GM18909 (cell line): ENCODE results near the gene PSEN2.
"Not testable (repeated sequence)": the region's sequence is repeated elsewhere in the genome, so short reads cannot be mapped to it uniquely, and the experiment has no call there.

Source experiments
- ATAC-seq: cut with Tn5 transposase; IDR thresholded peaks from one replicate; pipeline ENCODE4 v1.9.1; 2021; ENCODE audit warnings: mild to moderate bottlenecking; ENCODE audit not compliant: unreplicated experiment, poor library complexity

The PSEN2 gene

DNA sequence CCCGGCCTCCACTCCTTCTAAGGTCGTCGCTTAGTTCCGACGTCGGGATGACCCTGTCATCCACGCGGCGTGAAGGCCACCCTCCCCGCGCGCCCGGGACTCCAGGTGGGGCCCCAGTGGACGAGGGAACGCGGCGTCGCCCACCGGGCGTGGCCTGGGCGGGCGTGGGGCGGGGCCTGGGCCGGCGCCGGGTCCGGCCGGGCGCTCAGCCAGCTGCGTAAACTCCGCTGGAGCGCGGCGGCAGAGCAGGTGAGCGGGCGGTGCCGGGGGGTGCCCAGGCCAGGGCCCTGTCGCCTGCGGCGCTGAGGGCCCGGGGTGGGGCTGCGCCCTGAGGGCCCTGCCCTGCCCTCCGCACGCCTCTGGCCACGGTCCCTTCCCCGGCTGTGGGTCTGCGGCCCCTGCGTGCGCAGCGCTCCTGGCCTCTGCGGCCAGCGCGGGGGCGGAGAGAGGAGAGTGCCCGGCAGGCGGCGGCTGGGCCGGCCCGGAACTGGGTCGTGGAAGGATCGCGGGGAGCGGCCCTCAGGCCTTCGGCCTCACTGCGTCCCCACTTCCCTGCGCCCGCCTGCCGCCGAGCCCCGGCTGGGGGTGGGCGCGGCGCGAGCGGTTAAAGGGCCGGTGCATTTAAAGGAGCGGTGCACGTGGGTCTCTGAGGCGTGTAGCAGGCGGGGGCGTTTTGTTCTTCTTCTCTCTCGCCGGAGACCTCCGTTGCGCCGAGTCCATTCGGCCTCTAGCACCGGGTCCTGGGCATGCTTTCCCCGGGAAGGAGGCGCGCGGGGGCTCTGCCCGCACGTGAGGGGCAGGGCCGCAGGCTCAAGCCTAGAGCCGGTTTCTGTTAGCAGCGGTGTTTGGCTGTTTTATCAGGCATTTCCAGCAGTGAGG lies at the start of gene PSEN2:
PSEN2 (plus strand) TSS at position 216 of the 879 bp plus-strand sequence. CDS start 11,292 bp downstream, outside the sequence.
- peak; percentile 93 for ATAC-seq

DNA sequence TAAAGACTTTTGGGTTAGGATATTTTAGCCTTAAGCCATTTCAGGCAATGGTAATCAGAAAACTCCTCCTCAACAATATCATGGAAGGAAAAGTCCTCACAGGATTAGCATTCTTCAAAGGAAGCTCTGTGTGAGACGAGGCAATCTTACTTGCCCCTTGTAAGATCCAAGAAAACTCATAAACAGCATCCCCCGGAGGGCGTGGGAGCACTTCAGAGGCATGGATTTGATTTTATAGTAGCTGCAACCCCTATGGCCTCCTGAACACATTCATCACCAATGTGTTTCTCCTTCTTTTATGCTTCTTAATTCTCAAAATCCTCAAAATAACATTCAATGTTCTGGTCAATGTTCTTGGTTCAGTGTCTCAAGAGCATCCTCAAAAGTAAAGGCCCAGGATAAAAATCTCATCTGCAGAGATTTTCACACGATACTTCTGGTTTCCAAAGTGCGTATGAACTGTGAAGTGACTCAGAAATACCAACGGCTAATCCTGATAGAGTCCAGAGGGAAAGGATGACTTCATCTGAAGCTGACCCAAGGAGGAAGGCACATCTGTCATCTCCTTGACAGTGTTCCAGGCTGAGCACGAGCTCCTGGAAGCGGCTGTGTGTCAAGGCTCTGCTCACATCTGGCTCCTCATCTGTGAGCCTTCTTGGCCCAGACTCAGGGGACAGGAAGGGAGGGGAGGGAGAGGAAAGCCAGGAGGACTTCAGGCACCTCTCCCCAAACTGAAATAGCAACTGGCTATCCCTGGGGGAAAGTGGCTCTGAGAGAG lies 49.3 kb upstream of the PSEN2 start:
- no peak for ATAC-seq

DNA sequence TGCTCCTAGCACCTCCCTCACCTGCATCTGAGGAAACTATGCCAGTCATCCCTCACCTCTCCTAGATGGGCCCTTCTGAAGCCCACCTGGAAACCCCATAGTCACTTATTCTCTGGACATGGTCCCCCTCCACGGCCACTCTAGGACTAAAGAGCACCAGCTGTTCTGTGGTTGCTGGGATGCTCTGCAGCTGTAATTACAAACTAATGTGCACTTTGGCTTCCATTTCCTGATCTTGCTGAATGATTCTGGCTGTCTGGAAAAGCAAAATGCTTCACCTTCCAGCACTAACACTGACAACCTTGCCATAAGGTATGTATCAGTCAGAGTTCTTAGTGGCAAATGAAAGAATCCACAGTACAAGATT lies 48.7 kb upstream of the PSEN2 start:
- no peak for ATAC-seq

DNA sequence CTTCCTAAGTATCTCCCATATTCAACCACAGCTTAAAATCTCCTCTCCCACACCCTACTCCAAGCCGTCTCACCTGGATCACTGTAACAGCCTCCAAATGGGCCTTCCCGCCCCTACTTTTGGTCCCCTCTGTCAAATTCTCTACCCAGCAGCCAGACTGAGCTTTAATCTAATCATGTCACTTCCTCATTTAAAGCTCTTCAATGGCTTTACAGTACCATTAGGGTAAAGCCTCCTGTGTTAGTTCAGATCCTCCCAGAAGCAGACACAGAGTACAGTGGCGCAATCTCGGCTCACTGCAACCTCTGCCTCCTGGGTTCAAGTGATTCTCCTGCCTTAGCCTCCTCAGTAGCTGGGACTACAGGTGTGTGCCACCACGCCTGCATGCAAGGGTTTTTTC lies 46.8 kb upstream of the PSEN2 start:
- ATAC-seq, result no peak

DNA sequence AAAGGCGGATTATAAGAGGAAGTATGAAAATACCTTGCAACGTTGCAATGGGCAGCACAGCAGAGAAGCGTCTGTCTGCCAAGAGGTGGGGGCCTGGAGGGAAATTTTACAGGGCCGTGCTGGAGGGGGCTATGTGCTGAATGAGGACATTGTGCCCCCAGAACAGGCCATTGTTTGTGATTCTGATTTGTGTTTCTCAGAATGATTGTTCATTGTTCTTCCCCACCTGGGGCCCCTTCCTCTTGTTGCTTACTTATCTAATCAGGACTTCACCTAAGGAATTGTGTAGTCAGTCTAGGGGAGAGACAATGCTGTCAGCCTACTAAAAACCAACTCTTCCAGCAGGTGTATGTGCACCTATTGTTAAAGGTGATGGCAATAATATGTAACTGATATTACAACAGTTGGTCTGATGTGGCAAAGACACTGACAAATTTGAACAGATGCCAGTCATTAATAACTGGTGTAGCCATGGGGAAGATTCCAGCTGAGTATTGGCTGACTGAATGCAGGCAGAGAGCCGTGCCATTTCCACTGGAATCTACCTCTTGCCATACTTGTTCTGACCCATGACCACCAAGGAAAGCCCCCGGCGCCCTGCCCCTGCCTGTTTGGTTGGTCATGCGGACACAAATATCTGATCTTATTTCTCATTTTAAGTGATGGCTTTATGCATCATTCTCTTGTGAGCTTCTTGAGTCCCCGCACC lies 45.2 kb upstream of the PSEN2 start:
- ATAC-seq, result no peak

DNA sequence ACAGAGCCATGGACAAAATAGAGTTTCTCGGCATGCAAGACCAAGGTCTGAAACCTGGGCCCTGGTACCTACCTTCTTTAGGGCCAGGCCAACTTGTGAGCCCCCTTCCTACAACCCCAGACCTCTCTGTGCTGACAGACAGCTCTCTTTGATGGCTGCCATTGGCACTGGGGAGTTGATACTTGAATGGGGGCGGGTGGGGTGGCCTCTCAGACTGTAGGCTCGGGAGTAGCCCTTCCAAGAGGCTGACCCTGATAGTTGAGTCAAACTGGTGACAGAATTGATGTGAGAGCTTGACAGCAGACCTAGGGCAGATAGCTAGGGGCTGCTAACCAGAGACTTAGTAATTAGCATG lies 44.7 kb upstream of the PSEN2 start:
- ATAC-seq, result no peak

DNA sequence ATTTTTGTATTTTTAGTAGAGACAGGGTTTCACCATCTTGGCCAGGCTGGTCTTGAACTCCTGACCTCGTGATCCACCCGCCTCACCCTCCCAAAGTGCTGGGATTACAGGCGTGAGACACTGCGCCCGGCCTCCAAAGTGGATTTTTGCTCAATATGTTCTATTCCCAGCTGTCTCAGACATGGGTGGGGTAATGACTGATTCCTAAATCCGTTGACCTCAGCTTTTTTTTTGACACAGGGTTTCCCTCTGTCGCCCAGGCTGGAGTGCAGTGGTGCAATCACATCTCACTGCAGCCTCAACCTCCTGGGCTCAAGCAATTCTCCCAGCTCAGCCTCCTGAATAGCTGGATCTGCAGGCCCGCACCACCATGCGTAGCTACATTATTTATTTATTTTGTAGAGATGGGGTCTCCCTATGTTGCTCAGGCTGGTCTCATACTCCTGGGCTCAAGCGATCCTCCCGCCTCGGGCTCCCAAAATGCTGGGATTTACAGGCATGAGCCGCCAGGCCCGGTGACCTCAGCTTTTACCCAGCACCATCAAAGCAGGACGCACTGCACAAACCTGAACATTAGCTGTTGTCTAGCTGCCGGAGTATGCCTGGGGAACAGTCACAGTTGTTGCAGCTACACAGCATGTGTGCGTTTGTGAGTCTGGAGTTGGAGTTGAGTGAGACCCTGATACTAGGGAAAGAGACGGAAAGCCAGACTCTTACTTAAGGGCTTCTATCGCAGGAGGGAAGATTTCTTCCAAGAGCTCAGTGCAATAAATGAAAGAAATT lies 43.7 kb upstream of the PSEN2 start:
- no peak for ATAC-seq

DNA sequence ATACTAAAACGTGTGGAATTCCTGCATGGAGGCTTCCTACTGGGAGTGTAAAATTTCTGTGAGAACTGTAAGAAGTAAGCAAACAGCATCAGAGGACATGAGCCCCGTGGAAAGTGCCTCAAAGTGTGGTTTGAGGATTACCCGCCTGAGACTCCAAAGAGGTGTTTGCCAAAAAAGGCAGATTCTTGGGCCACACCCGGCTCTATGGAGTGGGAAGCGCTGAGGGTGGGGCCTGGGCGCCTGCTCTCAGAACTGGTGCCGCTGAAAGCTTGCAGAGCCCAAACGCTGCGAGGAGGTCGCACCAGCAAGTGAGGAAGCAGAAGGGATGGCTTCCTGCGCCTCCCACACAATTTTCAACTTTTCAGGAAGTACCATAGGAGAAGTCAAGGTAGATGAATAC lies 43.0 kb upstream of the PSEN2 start:
- ATAC-seq, result no peak

DNA sequence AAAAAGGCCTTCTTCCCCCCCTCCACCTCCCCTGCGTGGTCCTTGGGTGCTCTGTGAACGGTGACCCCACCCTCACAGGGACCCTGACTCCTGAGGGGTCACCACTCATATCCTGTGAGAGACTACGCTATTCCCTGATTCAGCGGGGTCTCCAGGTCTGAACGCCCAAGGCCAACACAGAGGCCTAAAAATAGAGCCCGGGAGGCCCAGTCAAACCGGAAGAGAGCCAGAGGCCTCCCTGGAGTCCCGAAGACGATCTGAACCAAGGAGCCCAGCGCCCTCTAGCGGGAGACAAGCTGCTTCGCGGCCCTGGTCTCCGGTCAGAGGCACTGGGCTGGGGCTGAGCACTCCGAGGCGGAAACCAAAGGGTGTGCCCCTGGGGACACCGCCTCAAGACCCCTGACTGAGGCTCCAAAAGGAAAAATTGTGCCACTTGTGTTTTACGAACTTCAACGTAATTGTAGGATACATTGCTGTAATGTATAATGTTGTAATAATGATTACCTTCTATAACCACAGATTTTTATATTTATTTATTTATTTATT lies 42.4 kb upstream of the PSEN2 start:
- peak; percentile 98 for ATAC-seq

DNA sequence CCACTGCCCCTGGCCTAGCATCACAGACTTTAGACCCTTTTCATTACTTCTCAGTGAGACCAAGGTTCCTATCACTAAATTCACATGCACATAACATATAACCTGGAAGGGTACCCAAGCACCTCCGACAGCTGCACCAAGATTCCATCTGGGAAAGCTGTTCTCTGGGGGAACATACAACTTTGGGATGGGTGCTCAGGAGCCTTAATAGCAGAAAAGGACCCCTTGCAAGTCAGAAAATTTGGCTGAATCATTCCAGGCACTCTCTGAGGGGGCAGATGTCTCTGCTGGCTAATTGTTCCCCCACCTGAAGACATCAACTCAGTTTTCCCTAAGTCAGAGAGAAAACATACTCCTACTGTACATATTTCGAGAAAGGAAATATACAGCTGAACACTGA lies 41.3 kb upstream of the PSEN2 start:
- no peak for ATAC-seq

DNA sequence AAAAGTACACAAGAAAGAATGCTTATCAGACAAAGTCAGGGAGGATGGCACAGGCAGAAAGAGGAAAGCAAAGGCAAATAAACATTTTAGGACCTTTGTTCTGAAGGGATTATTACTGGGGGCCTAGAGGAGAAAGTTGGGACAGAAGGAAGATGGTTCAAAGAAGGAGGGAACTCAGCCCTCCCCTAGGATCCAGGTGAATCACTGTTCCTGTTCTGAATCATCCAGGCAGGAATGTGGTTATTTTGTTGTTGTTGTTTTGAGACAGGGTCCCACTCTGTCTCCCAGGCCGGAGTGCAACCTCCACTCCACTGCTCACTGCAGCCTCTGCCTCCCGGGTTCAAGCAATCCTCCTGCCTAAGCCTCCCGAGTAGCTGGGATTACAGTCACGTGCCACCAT lies 38.5 kb upstream of the PSEN2 start:
- no peak for ATAC-seq

DNA sequence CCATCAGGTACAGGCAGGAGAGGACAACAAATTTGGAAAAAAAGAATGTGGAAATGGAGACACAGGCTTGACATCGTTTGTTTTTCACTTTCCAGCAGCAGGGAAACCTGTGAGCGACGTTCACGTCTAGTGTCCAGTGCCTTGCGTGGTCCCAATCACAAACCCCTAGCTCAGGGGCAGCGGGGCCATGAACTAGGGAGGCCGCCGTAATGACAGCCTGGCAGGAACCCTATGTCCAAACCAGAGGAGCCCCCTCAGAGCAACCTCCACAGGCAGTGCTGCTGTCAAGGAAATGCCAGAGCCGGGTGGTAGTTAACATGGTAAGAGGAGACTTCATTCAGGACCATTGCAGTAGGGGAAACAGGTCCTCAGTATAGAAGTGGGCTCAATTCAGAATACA lies 37.8 kb upstream of the PSEN2 start:
- ATAC-seq, result no peak

DNA sequence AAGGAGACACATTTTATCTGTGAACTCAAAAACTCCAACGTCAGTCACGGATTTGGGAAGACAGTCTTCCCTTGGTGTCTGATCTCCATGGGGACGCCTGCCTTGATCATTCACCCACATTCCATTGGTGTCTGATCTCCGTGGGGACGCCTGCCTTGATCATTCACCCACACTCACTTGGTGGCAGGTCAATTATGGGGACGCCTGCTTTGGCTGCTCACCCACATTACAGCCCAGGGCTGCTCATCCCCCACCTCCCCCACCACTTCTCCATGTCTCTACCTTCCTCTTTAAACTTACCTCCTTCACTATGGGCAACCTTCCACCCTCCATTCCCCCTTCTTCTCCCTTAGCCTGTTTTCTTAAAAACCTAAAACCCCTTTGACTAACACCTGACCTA lies 36.2 kb upstream of the PSEN2 start:
- ATAC-seq, result not testable (repeated sequence)

DNA sequence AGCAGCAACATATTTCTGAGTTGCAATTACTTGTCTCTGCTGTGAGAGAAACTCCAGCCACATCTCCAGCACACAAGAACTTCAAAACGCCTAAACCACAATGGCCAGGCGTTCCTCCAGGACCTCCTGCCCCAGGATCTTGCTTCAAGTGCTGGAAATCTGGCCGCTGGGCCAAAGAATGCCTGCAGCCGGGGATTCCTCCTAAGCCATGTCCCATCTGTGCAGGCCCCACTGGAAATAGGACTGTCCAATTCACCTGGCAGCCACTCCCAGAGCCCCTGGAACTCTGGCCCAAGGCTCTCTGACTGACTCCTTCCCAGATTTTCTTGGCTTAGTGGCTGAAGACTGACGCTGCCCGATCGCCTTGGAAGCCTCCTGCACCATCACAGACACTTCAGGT lies 35.0 kb upstream of the PSEN2 start:
- ATAC-seq, result not testable (repeated sequence)

DNA sequence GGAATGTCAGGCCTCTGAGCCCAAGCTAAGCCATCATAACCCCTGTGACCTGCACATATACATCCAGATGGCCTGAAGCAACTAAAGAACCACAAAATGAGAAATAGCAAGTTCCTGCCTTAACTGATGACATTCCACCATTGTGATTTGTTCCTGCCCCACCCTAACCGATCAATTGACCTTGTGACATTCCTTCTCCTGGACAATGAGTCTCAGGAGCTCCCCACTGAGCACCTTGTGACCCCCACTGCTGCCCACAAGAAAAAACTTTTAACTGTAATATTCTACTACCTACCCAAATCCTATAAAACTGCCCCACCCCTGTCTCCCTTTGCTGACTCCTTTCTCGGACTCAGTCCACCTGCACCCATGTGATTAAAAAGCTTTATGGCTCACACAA lies 32.5 kb upstream of the PSEN2 start:
- ATAC-seq, result not testable (repeated sequence)

DNA sequence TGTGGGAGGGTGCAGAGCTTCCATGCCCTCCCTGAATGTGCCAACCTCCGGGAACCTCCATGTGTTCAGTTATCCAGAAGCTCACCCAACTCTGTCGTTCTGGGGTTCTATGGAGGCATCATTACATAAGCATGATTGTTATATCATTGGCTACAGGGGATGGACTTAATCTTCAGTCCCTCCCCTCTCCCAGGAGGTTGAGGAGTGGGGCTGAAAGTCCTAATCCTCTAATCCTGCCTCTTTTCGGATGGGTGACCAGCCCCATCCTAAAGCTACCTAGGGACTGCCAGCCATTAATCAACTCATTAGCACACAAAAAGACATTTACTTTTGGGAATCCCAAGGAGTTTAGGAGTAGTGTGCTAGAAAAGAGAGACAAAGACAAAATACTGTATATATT lies 32.0 kb upstream of the PSEN2 start:
- no peak for ATAC-seq

DNA sequence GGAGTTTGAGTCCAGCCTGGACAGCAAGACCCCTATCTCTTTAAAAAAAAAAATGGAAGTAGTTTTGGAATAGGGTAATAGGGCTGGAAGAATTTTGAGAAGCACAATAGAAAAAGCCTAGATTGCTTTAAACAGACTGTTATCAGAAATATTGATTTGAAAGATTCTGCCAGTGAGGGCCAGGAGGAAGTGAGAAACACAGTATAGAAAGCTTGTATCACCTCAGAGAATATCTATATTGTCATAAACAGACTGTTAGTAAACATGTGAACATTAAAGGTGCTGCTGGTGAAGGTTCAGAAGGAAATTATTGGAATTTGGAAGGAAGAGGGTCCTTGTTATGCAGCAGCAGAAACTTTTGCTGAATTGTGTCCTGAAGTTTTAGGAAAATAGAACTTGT lies 24.8 kb upstream of the PSEN2 start:
- ATAC-seq, result no peak

DNA sequence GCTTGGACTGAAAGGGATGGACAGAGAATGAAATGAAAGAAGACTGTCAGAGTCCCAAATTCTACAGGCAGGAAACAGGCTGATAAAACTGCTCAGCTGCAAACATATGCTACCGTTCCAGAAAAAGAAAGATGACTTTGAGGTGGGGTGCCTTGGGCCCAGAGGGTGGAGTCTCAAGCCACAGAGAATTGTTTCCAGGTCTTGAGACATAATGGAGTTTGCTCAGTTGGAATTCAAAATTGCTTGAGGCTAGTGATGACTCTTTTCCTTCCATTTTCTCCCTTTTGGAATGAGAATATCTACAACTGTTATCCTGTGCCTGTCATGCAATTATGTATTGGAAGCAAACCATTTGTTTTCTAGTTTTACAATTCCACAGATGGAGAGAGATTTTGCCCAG lies 23.6 kb upstream of the PSEN2 start:
- no peak for ATAC-seq

DNA sequence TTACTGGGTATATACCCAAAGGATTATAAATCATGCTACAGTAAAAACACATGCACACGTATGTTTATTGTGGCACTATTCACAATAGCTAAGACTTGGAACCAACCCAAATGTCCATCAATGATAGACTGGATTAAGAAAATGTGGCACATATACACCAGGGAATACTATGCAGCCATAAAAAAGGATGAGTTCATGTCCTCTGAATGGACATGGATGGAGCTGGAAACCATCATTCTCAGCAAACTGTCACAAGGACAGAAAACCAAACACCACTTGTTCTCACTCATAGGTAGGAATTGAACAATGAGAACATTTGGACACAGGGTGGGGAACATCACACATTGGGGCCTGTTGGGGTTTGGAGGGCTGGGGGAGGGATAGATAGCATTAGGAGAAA lies 15.9 kb upstream of the PSEN2 start:
- ATAC-seq, result not testable (repeated sequence)

DNA sequence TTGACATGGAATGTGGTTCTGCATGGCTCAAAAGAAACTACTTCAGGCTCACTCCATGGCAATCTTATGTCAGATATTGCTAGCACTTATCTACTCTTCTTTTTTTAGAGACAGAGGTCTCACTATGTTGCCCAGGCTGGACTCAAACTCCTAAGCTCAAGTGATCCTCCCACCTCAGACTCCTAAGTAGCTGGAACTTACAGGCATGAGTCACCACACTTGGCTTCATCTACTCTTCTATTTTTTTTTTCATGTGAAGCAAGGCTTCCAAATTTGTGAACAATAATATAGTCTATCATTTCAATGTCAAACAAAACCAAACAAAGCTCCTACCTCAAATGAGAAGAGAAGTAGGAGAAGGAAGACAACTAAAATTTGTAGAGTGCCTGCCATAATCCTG lies 7.5 kb upstream of the PSEN2 start:
- ATAC-seq, result no peak
